ENCODE data around the gene DGKI. TPM values are rescaled to one million over a fixed set of nuclear protein-coding genes. Genes with fewer than 3 reads are reported as not detected.

Gene DGKI
- total and polyA plus RNA-seq, 9 of the 15 experiments (the other 6 are each of a cell fraction or from before 2014, with no cell fraction given): 0.11 to 0.54 (median 0.15) TPM; not detected in 5

GRCh38 chr7:137633133-137633532 lies 213.6 kb downstream of the DGKI start:
- Histone ChIP-seq H4K20me1 (replicated peaks; ENCODE audit: control insufficient read depth, insufficient read depth, low read length) (no peaks in the 10 kb centered on the region), H3K4me2 (ENCODE audit: insufficient read depth, low read length) (no peak overlapping the region), H3K79me2 (ENCODE audit: control insufficient read depth, insufficient read depth, low read length) (no peaks in the 10 kb centered on the region), H3K9me3 (replicated peaks; ENCODE audit: control insufficient read depth, insufficient read depth, low read depth, low read length) (no peaks in the 10 kb centered on the region), H3K36me3 (ENCODE audit: control insufficient read depth, insufficient read depth, low read length) (no peaks in the 10 kb centered on the region), H3K9me1 (ENCODE audit: control insufficient read depth, insufficient read depth, low read length) (no peaks in the 10 kb centered on the region), H3K27me3 (ENCODE audit: control insufficient read depth in 2 of 2, insufficient read depth in 2 of 2, low read length in 2 of 2) (peaks cover 0 to under 1% of the 10 kb centered on the region in 2 experiments; a peak in 1 of 5 replicates), H3K4me3 (no peak overlapping the region), H2AFZ (ENCODE audit: low read depth, low read length) (no peak overlapping the region), H3K4me1 (replicated peaks in 1 of 2; ENCODE audit: control insufficient read depth in 2 of 2, insufficient read depth in 2 of 2, low read length in 2 of 2) (no peaks in the 10 kb centered on the region), H3K27ac (ENCODE audit: extremely low read depth, low read depth, low read length) (no peak overlapping the region), H3K9ac (ENCODE audit: insufficient read depth in 1 of 2, low read depth in 2 of 2, low read length in 2 of 2) (no peak overlapping the region)
- no TSS peak for BruUV-seq (replicated peaks)
- ATAC-seq (no peak), DNase-seq (ENCODE audit: extremely low read depth in 1 of 4, low spot score in 3 of 4) (no peak), FAIRE-seq (no peak)
- TF ChIP-seq SMARCC2 (IDR thresholded peaks at IDR 0.05; ENCODE audit: low read depth): no peak
- TF ChIP-seq MLX (CRISPR knock-in tag; conservative IDR thresholded peaks at IDR 0.05): no peak
- no peak for TF ChIP-seq SRSF3 (IDR thresholded peaks at IDR 0.05; ENCODE audit: insufficient read depth, low read length)
- no peak for TF ChIP-seq ZNF253 (CRISPR knock-in tag; conservative IDR thresholded peaks at IDR 0.05)
- no peak for TF ChIP-seq DEAF1 (CRISPR knock-in tag; IDR thresholded peaks at IDR 0.05)
- no peak for TF ChIP-seq WHSC1 (IDR thresholded peaks at IDR 0.05; ENCODE audit: low read length)
- no peak for TF ChIP-seq JUNB (CRISPR knock-in tag; conservative IDR thresholded peaks at IDR 0.05)
- no peak for TF ChIP-seq ZNF699 (CRISPR knock-in tag; IDR thresholded peaks at IDR 0.05; ENCODE audit: insufficient replicate concordance)
- no peak for TF ChIP-seq ERF (CRISPR knock-in tag; IDR thresholded peaks at IDR 0.05)
- TF ChIP-seq PREB (CRISPR knock-in tag; IDR thresholded peaks at IDR 0.05): no peak
- TF ChIP-seq CREB5 (CRISPR knock-in tag; IDR thresholded peaks at IDR 0.05): no peak
- TF ChIP-seq FOXP1 (CRISPR knock-in tag; IDR thresholded peaks at IDR 0.05): no peak
- no peak for TF ChIP-seq ZEB2 (IDR thresholded peaks at IDR 0.05)
- TF ChIP-seq RFX1 (IDR thresholded peaks at IDR 0.05): no peak
- TF ChIP-seq RFX7 (CRISPR knock-in tag; IDR thresholded peaks at IDR 0.05): no peak
- no peak for TF ChIP-seq COPS2 (conservative IDR thresholded peaks at IDR 0.05)
- no peak for TF ChIP-seq PRPF4 (IDR thresholded peaks at IDR 0.05; ENCODE audit: insufficient read depth, low read depth, low read length, poor library complexity, severe bottlenecking)
- no peak for TF ChIP-seq USF2 (CRISPR knock-in tag; IDR thresholded peaks at IDR 0.05)
- POLR2A ChIA-PET: no interaction called here
- intact Hi-C loops (cut with micrococcal nuclease): no loop called here
- CTCF ChIA-PET (ENCODE audit: low intra/inter-chr PET ratio): interaction anchor here (0.7 kb wide), 1 partner anchor 93 kb away, joined by 6 read pairs; no protein-coding TSS in a partner anchor
- 3% methylated on average over 5 of the region's 5 CpGs for WGBS (ENCODE audit: insufficient coverage, low coverage, missing lambda C conversion rate)
- in situ Hi-C loops (cut with MboI): no loop called here
